GM08714 (cell line): Measurements from ENCODE around the gene ZNF691.
"Not testable (repeated sequence)": the region's sequence is repeated elsewhere in the genome, so short reads cannot be mapped to it uniquely, and the experiment has no call there.

Experiments
- H3K4me3 ChIP-seq: fragments of 200-500 bp; sonication (Bioruptor generic); 2 replicates; pipeline ENCODE4 v1.5.1; 2014; ENCODE audit warnings: mild to moderate bottlenecking, low read length, inconsistent platforms
- ZNF274 ChIP-seq: IDR thresholded peaks from 2 replicates; pipeline ENCODE4 v1.6.1; 2012; ENCODE audit warnings: mild to moderate bottlenecking, low read depth, low read length

Gene ZNF691

DNA sequence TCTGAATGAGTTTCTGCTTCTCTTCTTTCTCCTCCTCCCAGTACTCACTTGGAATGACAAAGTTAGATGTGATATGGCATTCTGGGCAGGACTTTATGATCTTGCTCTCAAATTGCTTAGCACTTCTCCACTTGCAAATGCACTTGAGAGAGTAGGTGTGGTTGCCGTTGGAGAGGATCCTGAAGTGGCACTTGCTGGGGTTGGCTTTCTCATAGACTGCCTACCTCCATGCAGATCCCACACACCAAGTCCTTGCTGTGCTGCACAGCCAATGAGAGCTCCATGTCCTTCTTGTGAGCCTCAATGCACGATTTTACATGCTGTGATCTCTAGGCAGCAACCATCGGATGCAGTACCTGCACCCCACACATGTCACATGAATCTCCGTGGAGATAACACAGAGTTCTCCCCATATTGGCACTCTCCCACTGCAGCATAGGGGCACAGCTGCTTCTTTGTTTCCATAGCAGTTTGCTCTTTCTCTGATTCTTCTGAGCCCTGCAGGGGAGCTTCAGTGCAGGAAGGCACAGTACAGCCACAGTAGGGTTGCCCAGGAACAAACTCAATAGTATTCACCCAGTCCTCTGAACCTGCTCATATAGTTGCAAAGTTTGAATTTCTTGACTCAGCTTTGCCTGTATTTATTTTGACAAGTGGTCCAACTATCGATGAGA is 45.2 kb downstream of the ZNF691 start:
- no peak for TF ChIP-seq ZNF274
- no peak overlapping the region for H3K4me3 ChIP-seq

DNA sequence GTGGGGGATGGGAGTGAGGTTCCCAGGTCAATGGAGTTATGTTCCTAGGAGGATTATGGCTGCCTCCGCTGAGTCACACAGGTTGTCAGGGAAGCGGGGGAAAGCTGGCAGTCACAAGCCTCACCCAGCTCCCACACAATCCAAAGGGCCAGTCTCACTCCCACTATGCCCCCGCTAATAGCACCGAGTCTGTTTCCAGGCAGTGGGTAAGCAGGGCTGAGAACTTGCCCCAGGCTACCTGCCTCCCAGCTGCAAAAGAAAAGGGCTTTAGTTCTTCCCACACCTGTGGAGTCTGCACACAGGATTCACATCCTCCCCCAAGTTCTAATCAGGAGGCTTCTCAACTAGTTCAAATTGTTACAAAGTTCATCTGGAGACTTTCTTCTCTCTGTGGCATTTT is 53.5 kb downstream of the ZNF691 start:
- not testable (repeated sequence) for H3K4me3 ChIP-seq
